Stimulated activated CD4-positive, alpha-beta T cell treated with anti-CD3 and anti-CD28 coated beads, Interleukin-2, amount 100 ng/mL, for 4 hours (primary cell): ENCODE data around the gene LRRC8D.

Source experiments
- DNase-seq: peaks from one replicate; pipeline ENCODE4 v3.0.0-alpha.2; 2020; ENCODE audit warnings: low read depth

LRRC8D gene

DNA sequence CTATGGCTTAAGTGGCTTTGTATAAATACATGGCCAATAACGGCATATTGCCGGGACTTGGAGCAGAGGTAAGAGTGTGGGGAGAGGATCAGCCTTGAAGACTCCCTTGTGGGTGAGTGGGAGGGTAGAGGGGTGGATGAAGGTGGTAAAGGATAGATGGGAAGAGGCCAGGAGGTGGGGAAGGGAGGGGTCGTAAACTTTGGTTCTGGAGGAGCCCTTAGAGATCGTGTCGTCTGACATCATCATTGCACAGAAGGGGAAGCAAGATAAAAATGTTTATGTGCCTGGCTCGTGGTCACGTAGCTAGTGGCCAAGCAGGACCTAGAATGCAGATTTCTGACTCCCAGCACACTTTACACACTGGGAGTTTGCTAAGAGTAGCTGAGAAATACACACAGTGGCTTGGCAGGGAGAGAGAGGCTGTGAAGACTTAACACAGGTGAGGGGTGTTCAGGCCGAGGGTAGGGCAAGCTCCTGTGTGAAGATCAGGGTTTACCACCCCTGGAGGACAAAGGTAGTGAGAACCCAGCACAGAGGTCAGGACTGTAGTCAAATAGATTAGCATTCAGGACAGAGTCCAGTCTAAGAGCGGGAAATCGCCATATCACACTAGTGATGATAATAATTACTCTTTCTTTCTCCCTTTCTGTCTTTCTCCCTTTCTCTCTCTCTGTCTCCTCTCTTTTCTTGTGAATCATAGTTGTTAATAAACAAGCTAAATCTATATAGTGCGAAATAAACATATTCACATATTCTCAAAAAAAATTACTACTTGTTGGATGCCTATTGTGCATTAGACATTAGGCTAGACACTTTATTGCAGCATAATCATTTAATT lies 75.5 kb downstream of the LRRC8D start:
- DNase-seq, result no peak

DNA sequence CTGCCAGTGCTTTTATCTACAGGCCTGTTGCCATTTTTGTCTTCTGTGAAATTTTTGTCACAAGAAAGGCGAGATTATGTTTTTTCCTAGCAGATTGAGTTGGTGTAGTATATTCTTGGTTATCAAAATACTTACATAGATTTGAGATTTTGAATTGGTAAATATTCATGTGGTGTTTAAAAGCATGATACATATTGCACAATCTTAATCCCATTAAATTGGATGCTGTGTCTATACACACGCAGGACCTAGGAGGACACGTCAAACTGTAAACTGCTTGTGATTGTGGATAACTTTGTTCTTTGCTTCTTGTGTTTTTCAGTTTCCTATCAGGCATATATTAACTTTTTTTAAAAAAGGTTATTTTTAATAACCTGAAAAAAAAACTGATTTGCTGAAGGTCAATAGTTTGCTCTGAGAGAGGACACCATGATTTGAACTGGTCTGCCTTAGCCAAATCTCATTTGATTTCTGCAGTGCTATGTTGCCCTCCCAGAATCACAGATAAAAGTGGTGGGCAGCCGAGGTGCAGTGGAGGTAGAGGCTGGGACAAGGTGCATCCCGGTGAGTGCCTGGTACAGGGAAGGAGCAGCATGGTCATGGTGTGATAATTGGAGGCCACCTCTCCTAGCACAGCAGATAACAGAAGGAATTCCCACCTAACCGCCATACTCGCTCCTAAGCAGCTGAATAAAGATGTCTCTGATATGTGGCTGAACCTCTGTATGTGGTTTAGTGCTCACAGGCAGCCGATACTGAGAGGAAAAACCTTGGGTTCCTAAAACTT lies 76.7 kb downstream of the LRRC8D start:
- no peak for DNase-seq

DNA sequence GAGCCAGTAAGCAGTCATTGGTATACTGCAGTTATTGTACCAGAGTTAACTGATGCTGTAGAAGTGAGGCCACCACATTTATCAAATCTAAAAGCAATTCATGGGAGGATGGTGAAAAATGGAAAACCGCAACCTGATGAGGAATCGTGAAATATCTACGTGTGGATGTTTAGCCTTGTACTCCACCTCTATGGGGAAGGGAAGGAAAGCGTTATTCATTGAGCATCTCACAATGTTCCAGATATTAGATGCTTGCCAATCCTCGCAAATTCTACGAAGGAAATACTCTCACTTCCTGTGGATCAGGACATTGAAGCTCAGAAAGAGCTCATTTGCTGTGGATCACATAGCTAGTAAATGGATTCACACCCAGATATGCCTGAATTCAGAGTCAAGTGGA lies 77.3 kb downstream of the LRRC8D start:
- no peak for DNase-seq

DNA sequence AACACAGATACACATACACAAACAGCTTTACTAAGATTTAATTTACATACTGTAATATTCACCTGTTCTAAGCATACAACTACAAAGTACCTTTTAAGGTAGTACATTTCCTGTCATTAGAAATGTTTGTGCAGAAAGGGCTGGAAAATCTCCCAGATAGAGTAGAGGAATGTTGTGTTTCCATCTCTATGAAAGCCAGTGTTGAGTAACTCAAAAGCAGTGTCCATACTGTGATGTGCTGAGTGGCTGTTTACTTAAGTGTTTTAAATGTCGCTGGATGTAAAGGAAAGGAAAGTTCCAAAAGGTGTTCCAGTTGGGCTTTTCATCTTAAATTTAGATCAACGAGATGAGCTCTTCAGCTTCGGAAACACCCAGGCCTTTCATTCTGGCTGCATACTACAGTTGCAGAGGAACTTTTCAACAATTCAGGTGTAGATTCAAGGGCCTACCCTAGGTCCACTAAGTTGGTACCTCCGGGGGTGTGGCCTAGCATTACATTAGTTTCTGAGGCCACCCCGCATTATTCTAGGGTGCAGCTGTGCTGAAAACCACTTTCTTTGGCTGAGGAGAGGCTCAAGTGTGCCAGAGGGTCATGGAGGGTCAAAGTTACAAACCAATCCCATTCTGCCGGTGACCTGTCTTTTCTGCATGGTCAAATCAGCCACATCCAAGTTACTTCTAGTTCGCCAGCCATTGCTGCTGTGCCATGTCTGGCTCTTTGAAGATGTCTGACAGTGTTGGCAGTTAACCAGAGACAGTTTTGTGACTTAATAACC lies 78.1 kb downstream of the LRRC8D start:
- no peak for DNase-seq

DNA sequence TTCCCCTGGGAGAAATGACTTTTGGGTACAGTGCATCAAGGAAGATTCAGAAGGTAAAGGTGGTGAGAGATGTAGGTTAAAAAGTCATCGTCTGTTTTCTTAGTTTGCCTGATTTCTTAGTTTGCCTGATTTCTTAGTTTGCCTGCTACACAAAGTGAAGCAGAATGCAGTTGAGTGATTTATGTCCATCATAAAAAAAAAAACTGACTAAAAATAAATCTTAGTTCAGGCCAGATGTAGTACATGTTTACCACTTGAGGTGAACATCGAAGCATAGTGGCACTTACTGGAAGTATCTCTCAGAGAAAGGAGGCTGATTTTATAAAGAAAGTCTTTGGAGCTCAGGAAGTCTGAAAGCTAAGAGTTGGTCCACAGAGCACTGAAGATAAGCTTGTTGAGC lies 79.5 kb downstream of the LRRC8D start:
- no peak for DNase-seq

DNA sequence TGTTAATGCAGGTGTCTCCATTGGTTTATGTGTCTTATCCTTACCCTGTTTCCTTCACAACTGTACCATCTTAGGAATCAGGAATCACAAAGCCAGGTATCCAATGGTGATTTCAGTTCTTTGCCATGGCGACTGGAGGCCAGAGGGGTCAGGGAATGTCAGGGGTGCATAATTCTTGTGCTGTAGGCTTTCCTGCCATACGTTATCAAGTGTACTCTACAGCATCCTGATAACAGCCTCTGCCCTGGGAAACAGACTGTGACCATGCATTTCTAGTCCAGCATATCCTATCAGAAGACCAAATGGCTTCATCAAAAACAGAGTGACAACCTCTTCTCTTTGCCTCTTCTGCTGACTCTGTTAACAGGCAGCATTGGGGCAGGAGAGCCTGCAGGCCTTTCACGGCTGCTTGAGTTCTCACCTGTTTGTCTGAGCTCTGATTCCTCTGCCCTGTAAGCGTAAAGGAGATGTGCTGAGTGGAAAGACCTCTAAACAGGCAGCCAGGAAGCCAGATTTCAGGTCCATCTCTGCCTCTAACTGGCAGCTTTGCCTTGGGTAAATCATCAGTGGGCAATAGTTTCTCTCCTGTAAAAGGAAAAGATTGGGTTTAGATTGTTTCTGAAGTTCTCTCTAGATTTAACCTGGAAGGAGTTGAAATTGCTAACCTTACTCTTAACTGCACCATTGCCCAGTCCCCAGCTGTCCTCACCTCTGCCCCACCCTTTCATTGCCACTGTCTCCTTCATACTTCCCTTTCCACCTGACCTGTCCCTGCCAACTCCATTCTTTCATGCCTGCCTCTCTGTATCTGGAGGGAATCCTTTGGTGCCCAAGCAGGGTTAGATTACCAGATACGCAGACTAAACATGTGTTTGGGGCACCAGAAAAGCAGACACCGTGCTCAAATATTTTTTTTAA lies 80.2 kb downstream of the LRRC8D start:
- no peak for DNase-seq

DNA sequence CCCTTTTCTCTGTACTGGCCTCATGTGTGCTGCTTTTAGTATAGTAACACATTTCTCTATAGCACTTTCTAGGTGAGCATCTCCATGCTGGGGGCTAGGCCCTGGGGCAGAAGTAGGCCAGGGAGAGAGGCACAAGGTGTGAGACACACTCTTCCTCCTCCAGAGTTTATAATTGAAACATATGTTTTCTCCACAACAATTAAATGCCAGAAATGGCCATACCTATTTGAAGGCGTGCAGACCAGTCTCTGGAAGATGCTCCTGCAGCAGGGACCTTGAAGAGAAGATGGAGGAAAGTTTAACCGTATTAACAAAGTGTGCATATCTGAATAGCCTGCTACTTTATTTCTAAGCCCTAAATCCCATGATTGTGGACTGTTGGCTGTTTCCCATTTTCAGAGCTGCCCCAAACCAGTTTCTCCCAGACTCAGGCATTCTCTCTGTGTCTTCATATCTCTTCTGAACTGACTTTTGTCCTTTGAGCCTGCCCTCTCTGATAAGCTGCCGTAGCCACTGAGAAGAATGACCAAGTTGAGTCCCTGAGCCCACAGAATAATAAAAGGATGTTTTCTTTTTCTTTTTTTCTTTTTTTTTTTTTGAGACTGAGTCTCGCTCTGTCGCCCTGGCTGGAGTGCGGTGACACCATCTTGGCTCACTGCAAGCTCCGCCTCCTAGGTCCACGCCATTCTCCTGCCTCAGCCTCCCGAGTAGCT lies 81.3 kb downstream of the LRRC8D start:
- no peak for DNase-seq

DNA sequence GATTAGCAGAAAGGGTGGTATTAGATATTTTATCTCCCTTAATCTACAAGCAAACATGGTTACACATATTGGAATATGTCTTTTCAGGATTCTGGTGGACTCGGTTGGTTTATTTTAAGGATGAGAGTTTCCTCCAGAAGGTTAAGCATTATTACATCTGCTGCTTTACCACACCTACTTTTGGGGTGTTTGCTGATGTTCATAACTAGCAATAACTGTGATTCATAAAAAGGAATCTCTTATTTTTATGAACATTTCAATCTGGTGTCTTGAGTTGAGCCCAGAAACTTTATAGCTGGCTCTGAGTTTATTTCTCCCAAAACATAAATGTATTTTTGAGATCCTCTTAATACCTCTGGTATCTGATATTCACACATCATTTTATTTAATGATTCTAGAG lies 82.7 kb downstream of the LRRC8D start:
- DNase-seq, result no peak

DNA sequence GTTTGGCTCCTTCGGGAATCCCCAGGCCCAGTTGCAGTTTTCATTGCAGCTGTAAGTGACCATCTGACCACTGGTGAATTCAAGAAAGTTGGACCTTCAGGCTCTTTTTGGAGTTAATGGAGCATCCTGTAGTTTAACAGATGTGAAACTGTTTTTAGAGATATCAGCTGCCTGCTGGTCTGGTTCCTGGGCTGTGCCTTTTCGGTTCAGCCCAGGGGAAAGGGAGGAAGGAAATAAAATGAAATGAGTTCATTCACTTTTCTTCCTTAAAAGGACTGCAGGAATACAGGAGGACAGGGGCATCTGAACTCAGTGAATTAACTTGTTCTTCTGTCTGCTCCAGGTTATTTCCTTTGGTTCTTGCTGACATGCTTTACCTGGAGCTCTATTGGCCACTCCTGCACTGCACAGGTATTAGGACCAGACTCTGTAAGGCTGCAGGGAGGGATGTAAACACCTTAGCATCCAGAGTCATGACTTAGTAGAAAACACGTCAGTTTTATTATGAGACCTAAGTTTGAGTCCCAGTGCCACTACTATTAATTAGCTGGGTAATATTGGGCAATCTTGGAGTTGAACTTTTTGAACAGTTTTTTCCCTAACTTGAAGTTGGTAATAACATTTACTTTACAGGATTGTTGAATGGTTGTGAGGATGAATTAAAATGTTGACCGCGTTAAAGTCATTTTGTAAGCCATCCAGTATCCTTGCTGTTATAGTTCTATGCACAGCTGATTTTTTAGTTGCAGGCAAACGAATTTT lies 83.6 kb downstream of the LRRC8D start:
- DNase-seq, result no peak

DNA sequence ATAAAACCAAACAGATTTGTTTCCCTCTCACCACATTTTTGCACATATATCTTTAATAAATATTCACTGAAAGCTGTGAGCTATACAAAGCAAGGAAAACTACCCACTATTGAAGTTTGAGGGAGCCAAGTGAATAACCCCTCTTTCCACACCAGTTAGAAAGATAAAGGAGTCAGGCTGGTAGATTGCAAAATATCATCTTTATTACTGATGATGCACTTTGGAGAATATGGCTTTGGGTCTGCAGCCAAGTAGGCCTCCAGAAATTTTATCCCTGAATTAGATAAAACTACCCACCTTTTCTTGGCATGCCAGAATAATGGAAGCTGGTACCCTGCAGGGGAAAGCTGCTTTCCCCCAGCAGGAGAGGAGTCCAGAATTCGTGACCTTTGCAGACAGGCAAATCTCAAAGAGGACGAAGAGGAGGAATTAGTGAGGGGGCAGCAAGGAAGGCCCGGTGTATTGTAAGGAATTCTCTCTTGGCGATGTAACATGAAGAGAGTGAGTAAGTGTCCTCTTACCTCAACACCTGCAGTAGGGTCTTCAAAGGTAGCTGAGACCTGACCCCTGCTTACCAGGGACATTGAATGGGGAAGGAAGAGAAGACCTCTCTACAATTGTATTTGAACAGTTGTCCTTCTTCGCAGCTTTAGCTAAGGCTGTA lies 84.7 kb downstream of the LRRC8D start:
- DNase-seq, result no peak

DNA sequence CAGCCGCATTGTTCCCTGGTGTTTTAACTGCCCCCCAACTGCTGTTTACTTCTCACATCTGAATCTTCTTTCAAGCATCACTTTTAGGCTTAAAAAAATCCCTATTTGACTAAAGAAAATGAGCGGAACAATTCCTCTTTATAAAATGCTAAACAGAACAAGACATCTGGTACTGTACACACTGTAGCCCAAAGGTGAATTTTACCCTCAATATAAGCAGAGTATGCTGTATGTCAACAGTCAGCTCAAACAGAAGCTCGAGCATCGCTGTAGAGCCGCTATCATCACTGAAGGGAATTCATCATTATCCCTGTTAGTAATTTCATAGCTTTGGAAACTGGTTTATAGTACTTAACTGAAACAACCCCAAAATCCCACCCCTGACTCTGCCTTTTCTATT lies 85.3 kb downstream of the LRRC8D start:
- no peak for DNase-seq

DNA sequence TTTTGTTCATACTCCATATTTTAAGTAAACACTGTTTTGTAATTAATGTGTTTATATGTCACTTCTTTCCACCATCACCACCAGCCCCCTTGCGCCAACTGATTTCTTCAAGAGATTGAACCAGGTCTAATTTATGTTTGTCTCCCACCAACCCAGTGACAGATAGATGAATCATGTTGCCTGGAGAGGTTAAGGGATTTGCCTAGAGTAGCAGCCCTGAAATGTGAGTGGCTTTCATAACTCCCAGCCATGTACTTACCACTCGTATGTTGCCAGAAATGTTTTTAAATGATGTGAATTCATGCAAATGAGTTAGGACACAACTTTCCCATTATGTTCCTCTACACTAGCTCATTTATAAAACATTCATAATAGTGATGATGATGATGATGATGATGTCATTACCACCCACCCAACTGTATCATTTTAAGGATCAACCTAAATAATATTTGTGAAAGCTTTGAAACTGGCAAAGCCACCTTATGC lies 86.9 kb downstream of the LRRC8D start:
- no peak for DNase-seq

DNA sequence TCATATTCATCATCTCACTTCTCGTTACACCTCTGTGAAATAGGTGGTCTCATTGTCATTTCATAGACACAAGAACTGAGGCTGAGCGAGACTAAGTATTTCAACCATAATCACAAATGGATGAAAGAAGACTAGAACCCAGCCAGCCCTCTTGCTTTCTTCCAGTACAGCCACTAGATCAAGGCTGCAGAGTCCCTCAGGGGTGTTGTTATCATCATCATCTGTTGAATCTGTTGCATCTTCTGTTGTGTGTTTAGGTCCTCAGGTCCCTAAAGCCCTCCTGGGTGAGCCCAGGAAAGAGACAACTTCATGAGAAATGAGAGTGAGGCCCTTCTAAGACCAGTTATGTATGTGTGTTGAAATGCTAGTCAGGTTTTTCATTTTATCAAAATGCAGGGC lies 87.4 kb downstream of the LRRC8D start:
- DNase-seq, result no peak

DNA sequence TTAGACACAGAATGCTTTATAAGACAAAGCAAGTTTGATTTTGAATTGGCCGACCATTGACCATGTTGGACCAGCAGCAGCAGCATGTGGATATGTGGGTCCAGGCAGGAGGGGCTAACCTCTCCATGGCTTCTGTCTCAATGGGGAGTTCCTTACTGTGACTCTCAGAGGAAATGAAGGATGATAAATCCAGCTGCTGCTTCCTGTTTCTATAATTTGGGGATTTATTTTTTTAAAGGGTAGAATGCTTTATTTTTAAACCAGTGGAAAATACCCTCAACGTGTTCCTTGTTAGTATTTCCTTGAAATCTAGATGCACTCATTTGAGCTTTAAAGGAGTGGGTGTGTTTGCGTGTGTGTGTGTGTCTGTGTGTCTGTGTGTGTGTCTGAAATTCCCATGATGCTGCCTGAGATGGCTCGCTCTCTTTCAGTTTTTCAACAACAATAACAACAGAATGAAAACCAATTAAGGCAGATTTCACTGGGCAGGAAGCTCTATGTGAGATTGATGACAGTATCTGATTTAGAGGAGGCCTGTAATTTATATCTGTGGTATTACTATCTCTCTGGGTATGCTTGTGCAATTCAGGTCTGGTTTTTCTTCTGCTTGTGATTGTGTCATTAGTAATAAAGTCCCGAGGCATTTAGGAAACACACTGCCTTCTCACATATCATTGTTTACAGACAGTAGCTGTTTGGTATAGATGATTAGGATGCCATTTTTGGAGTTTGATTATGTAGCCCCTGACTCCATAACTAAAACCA lies 88.0 kb downstream of the LRRC8D start:
- no peak for DNase-seq

DNA sequence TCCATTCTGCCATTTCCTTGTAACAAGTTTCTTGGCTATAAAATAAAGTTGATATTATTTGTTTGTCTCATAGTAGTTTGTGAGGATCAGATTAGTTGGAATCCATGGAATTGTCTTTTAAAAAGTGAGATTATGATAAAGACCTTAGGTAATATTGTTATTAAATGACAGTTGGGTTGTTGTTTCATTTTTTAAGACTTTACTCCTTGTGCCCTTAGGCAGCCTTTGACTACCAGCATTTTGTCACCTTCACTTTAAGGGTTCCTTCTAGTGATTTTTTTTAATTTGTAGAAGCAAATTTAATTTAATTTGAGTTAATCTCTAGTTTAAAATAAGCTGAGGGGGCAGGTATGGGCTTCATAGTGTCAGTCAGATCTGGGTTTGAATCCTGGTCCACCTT lies 89.4 kb downstream of the LRRC8D start:
- DNase-seq, result no peak

DNA sequence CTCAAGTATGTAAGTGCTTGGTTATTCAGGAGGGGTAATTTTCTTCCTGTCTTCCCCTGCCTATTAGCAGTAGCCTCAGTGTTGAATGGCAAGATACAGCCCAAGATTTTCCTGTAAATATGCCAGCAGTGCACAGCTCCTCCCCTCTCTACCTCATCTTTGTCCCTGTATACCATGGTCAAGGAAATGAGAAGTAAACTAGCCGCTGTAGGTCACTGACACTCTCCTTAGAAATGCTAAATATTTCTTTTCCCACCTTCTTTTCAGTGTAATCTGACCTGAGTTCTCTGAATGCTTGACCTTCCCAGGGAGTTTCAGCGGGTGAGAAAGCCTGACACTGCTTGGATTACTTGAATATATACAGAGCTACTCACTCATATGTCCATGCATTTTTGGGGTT lies 89.9 kb downstream of the LRRC8D start:
- no peak for DNase-seq

DNA sequence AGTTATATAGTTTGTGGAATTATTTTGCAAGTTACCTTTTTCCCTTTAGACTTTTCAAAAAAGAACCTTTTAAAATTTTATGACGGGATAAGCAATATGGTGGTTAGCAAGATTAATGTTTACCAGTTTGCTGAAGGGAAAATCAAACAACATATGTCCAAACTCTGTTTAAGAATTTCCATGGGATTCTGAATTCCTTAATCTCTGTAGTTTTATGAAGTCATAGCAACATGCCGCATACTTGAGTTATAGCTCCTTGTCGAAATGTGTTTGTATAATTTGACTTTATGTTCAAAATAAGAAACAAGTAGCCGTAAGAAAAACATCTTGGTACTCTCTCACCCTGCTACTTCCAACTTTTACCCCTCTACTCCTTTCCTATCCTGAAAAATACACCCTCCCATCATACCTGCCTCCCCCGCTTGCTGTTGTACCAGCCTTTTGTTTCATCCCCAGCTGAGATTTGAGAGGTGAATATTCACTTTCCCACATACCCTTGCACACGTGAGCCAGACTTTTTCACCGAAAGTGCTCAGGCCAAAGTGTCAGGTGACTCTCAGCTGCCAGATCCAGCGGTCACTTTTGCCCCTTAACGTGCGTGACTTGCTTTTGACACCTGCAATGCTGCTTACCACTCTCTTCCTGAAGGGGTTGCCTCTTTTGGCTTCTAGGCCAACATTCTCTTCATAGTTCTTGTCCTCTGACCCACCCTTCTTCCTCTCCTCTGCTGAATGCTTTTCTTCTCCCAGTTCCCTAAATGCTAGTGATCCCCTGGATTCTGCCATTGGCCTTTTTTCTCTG lies 90.6 kb downstream of the LRRC8D start:
- no peak for DNase-seq

DNA sequence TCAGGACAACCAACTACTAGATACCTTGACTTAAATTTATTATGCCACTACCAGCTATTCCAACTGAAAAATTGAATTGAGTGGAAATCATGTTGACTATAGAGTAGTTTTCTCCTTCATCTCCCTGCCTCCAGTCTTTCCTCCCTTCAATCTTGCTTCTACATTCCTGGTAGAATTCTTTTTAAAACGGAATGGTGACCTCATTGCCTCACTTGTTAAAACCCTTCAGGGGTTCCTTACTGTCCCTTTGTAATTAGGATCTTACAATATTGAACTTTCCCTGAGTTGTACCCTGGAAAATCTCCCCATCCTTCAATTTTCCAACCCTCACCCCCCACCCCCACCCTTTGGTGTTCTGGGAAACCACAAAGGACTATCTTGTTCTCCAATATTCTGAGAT lies 91.2 kb downstream of the LRRC8D start:
- DNase-seq, result no peak
